Measurements from ENCODE around the gene FBXO15.

Gene FBXO15, protein sequence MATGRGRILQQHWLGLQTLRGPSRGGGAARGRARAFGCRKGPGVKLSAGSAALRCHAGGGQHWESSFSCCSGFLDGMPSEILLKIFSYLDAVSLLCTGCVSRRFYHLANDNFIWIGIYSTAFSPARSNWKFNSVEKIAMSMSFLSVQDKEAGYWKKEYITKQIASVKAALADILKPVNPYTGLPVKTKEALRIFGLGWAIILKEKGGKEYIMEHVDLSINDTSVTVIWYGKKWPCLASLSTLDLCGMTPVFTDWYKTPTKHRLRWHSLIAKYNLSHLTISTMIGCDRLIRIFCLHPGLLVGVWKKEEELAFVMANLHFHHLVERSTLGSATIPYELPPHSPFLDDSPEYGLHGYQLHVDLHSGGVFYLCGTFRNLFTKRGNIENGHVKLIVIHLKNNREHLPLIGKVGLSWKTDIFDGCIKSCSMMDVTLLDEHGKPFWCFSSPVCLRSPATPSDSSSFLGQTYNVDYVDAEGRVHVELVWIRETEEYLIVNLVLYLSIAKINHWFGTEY

DNA sequence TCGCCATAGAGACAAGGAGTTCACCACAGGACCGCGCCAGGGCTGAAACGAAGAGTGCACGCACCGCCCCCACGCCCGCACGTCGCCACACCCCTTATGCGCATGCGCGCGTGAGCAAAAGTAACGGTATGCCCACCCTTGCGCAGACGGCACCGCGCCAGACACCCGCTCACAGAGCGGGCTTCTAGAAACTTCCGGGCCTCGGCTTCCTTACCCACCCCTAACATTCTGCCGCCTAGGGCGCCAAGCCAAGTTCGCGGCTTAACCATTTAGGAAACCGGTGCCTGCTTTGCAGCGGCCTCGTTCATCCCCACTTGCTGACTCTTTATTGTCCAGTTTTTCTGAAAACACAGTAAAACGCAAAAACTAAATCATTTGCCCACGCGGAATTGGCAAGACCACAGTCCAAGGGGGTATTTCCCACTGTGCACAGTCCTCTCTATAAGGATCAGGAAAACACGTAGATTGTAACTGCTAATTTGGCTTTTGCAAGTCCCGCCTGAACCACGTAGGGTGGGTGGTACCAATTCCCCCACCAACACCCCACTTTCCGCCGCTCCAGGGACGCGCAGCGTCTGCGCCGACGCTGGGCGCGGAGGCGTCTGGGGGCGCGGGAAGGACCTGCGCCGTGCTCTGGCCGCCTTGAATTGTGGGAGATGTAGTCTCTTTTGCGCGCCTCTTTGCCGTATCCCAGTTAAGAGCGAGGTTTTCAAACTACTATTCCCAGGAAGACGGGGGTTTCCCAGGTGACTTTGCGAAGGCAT is at the start of gene FBXO15, which contains the start of gene TIMM21:
FBXO15 (minus strand) TSS at position 56 of the 764 bp plus-strand sequence; CDS start at position 7, 49 bp downstream.
TIMM21 (plus strand) TSS at position 745 of the 764 bp plus-strand sequence. CDS start 286 bp downstream, outside the sequence.
- peak; percentile 68 to 98 (median 94) for DNase-seq

DNA sequence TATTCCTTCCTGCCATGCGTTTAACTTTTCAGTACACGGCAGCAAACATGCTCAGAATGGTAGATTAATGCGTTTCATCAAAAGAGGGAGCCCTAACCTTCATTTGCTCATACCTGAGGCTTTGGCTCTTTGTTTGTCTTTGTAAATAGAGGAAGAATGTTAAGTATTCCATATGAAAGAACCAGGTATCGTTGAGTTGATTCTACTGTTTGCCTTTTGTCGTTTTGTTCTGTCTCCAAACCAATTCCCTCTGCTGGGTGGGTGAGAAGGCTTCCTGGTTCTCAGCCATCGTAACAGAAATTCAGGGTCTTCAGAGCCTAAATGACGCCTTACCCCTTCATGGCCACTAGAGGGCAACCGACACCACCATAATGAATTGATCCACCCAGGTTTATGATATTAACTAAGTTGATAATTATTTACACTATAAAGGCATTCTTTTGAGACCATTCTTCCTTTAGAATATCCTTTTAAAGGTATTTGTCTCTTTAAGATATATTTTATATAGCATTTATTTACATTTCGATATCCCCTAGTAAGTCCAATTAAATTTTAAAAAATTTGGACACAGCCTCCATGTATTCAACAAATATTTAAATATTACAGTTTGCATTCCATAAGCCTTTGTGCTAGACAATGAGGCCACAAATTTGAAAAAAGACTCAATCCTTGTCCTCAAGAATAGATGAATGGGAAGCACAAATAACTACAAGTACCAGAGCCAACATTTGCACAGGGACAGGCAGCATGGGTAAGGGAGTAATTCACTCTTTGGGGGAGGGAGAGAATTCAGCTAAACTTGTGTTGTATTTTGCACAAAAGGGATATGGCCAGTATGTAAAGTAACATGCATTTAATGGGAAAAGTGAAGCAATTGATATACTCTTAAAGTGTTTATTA is 48.8 kb upstream of the FBXO15 start:
- DNase-seq, result peak in 20 of 58 donors; percentile 3 to 54 (median 16)

DNA sequence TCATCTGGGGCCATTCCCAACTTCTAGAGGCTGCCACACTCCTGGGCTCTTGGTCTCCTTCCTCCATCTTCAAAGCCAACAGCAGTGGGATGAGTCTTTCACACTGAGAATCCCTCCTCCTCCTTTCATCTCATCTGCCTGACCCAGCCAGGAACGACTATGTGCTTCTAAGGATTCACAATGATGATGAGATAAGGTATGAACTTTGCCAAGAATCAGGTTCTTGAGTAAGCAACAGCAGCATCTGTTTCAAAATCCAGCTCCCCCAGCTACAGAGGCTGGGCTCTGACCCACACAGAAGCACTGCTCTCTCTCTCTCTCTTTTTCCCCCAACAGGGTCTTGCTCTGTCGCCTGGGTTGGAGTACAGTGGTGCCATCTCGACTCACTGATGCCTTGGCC is 47.1 kb upstream of the FBXO15 start:
- no peak for DNase-seq

DNA sequence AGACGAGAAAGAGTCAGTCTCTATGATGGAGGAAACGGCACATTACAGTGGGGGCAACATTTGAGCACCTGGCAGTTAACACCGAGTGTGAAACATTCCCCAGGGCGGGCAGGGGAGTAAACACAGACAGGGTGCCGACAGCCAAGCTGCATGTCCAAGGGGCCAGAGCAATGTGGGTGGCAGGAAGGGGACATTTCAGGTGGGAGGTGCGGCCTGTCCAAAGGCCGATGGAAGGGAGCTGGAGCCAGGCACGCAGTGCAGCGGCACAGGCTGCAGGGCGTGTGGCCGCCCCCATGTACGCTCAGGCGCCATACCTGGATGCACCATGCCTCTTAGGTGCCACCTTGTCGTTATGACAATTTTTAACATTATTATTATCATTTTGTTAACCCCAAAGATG is 43.9 kb upstream of the FBXO15 start:
- DNase-seq, result no peak

DNA sequence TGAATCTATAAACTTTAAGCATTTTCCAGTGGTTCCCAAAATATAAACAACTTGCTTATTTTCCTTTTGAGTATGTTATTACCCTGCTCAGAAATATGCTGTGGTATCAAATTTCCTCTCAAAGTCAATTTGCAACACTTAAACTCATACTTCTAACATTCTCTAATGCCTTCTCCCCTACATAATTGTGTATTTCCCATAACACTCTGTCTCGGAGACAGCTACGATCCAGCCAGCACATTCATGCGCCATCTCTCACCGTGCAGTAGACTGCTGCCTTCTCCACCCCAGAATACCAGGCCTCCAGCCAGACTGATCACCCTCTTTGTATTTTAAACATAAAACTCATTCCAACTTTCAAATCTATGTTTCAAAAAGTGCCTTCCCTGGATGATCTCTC is 42.5 kb upstream of the FBXO15 start:
- DNase-seq, result no peak

DNA sequence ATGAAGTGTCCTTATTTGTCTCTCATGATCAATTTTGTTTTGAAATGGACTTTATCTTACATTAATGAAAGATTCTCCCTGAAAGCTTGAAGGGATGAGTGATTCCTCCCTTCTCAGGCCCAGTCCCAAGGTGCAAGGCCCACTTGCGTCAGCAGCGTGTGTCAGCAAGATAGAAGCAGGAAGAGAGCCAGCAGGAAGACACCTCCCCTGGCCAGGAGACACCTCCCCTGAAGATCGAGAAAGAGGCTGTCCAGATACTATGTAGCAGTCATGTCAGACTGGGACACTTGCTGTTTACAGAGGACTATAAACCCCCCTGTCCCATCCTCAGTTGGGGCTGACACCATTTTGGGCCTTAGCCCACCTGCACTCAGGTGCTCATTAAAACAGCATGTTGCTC is 39.0 kb upstream of the FBXO15 start:
- no peak for DNase-seq

DNA sequence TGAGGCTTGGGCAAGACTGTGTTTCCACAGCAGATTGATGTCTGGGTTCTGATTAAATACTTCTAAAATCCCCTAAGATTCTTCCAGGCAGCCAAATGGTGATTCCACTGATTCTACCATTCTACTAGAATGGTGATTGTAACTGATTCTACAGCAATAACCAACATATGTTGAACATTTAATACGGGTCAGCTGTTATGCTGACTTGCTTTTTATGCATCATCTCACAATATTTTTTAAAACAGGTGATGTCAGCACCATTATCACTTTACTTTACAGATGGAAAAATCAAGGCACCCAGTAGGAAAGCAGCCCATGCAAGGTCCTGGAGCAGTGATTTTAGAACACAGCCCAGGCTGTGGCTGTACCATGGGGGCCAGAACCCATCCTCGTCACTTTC is 38.2 kb upstream of the FBXO15 start:
- DNase-seq, result no peak

DNA sequence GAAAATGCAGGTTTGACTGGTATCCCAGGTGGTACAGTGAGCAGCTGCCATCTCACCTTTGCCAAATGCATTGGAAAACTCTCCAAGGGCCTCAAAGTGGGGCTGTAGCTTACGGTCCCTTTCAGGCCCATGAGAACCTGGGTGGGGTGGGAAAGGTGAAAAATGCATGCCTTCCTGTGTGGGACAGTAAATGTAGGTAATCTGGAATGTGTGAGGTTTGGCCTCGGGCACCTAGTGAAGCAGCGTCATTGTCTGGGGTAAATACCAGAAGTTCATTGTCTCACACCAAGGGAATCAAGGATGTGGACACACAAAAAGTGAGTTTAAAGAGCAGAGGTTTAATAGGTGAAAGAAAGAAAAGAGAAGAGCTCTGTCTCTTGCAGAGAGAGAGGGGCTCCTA is 37.2 kb upstream of the FBXO15 start:
- DNase-seq, result no peak

DNA sequence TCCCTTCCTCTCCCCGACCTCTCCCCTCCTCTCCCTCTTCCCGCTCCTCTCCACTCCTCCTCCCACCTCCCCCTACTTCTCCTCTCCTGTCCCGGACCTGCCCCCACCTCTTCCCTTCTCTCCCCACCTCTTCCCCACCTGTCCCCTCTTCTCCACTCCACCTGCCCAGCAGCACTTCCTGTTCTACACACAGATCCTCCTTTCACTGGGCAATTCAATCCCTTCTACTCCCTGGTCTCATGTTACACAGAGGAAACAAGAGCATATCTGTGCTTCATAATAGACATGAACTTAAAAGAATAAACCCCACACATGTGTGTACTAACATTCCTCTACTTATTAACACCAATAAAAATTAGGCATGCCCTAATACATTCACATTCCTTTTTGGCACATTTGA is 35.5 kb upstream of the FBXO15 start:
- no peak for DNase-seq

DNA sequence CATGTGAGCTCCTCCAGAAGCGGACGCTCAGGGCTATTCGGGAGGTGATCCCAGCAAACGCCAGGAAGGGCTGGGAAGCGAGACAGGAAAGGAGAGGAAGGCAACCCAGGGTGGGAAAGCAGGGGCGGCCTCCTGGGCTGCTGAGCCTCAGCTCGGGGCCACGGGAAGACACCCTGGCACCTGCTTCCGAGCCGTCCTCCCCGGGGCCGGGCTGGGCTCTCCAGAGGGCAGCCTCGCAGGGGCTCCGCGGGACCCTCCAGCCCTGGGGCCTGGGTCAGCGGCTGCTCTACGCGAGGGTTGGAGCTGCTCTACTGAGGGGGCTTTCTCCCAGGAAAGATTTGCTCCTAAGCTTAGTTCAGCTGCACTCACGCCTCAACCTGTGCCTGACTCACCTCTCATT is 34.7 kb upstream of the FBXO15 start:
- no peak for DNase-seq

DNA sequence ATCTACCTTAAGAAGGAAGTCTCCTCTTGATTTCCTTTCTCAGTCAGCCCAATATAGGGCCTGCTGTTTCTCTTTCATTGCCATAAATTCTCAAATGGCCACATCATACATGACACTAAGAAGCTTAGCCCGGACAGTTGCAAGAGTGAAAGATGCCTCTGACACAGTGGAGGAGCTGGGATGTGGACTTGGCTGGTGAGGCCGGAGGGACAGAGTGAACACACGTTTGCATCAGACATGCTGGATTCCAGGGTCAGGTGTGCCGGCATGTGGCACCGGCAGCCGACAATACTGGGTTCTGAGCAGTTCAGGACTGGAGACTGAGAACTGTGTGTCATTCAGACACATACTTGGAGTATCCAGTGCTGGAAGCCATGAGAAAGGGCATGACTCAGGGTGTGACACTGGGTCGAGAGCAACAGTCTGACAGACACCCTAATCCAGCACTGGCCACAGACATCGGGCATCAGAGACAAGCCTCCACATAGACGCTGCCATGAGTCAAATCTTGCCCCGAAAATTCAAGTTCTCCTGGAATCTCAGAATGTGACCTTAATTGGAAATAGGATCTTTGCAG is 32.1 kb upstream of the FBXO15 start:
- no peak for DNase-seq

DNA sequence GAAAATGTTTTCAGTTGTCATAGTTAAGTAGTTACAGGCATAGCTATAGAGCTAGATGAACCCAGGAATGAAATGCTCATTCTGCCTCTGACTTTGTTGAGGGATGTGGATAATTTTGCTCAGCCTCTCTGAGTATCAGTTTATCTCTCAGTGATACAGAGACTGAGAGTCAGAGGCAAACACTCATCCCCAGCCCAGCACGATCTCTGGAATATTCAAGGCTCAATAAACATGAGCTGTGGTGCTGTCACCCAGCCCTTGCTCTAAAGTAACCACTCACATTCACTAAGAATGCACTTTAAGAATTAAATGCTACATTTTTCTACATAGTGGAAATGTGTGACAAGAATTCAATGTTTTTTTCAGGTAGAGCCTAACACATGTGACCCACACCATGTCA is 31.2 kb upstream of the FBXO15 start:
- DNase-seq, result no peak

DNA sequence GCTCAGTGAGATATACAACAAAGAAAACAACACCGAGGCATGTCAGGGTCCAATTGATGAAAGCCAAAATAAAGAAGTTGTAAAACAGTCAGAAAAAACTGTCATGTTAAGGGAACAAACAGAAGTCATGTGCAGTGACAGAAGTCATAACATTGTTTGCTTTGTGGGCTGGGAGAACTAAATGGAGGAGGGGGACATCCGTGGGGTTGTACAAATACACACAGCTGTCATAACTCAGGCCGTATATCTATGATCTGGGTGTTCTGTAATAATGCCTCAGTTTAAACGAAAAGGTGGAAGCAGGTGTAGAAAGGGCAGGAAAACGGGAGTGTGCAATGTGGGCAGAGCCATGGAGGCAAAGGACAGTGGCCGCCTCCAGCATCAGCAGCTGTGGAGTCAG is 28.0 kb upstream of the FBXO15 start:
- DNase-seq, result no peak

DNA sequence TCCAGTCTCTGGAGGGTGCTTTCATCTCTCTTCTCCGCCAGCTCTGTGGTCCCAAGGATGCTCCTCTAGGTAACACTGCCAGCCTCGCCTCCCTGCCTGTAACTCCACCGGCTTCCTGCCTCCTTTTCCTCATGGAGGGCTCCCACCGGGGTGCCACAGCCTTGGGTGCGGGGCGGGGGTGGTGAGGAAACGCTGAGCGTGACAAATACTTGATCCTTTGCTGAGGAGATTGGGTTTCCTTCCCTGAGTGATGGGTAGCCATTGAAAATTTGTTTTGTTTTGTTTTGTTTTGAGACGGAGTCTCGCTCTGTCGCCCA is 25.8 kb upstream of the FBXO15 start:
- DNase-seq, result no peak

DNA sequence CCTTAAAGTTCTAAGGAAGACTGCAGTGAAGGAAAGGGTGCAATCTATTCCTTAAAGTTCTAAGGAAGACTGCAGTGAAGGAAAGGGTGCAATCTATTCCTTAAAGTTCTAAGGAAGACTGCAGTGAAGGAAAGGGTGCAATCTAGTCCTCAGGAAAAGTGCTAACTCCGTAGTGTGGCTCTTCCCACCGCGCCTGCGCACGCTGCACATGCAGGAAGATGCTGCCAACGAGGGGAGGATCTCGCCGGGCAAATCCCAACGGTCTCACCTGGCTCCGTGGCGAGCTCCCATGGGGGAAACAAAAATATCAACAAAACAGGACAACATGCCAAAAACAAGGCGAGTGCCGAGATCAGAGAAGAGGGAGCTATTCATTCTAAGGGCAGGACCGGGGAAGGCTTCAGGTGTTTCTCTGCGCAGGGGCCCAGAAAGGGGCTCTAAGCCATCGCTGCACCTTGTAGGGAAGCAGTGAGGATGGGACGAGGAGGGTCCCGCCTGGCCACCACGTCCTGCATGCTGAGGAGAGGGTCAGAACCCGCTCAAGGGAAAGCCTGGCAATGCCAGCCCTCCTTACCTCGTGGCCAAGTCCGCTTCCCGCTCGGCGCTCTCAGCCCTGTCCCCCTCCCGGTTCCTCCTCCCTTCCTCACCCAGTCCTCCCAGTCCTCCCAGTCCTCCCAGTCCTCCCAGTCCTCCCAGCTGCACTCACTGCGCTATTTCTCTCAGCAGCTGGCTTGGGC is 25.2 kb upstream of the FBXO15 start:
- no peak for DNase-seq

DNA sequence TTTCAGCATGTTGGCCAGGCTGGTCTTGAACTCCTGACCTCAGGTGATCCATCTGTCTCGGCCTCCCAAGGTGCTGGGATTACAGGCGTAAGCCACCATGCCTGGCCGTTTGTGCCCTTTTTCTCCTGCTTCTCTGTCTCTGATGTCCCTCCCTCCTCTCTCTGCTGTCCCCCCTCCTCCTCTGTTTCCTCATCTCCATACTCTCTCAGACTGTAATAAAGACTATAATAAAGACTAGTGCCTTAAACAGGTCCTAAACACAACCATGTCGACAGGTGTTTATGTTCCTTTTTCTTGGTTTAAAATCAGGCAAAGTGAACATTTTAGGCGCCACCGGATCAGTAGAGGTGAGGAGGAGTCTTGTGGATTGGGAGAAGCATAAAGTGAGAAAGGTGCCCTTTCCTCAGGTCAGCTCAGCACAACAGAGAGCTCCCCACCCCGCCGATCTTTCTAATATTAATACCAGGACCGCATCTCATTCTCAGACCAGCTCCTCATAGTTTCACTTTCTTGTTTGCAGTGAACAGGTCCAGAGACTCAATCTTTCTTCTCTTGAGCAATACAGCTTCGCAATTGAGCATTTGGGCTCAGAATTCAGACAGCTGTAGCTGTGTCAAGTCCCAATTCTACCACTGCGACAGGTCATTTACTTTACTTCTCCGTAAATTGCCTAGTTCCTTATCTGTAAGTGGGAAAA is 24.4 kb upstream of the FBXO15 start:
- DNase-seq, result no peak

DNA sequence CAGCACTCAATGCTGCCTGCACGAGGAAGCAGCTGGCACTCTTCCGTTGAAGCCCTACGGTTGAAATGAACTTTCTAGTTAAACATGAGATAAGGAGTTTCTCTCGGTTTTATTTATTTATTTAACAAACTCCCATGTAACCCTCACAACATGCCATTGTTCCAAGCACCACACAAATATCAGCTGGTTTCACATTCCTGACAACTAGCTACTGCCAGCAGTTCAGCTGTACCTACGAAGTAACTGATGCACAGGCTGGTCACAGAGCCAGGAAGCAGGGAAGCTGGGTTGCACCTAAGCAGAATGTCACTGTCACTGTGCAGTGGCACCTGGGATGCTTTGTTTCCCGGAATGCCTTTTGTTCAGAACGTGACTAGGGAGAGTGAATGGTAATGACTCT is 18.8 kb upstream of the FBXO15 start:
- DNase-seq, result no peak

DNA sequence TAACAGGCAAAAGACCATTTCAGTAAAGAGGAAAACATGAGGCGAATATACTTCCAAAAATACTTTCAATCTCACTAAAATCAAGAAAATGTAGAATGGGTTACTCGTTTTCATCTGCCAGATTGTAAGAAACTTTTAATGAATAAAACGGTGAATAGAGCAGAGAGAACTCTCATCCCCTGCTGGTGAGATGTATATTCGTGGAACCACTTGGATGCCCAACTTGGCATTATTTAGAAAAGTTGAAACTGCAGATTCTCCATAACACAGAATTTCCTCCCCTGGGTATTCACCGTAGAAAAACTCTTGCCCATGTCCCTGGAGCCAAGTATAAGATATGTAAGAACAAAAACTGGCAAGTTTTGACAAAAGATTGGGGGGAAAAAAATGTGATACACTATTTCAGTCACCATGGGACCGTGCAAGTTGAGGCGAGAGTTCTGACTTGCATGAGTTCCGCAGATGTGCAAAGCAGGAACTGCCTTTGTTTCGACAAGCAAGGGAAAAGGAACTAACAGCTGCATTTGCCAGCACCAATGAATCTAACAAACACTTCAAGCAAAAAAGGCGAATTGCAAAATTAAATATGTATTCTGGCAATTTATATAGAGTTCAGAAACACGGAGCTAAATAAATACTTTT is 15.5 kb upstream of the FBXO15 start:
- no peak for DNase-seq

DNA sequence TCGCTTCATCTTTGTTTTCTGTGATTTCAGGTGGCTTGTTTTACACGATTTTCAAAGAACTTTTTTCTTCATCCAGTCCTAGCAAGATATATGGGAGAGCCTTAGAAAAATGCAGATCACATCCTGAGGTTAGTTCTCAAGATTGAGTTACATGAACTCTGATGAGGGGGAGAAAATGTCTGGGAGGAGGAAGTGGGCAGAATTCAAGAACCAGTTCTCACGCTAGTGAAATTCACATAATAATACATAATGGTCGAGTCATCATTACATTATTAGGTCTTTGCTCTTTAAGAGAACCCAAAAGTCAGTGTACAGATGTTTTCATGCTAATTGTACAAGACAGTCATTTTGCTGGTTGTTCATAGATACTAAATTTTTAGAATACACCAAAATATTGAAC is 7.6 kb upstream of the FBXO15 start:
- no peak for DNase-seq

Data from anterior cingulate cortex (tissue), 58 donors.